Stimulated activated CD4-positive, alpha-beta T cell treated with anti-CD3 and anti-CD28 coated beads, Interleukin-1b, Interleukin-23, amount 100 ng/mL, for 48 hours (primary cell): ENCODE results near the gene KCNK18.

Experiments used
- DNase-seq: peaks from one replicate; pipeline ENCODE4 v3.0.0-alpha.2; 2020

KCNK18 gene

DNA sequence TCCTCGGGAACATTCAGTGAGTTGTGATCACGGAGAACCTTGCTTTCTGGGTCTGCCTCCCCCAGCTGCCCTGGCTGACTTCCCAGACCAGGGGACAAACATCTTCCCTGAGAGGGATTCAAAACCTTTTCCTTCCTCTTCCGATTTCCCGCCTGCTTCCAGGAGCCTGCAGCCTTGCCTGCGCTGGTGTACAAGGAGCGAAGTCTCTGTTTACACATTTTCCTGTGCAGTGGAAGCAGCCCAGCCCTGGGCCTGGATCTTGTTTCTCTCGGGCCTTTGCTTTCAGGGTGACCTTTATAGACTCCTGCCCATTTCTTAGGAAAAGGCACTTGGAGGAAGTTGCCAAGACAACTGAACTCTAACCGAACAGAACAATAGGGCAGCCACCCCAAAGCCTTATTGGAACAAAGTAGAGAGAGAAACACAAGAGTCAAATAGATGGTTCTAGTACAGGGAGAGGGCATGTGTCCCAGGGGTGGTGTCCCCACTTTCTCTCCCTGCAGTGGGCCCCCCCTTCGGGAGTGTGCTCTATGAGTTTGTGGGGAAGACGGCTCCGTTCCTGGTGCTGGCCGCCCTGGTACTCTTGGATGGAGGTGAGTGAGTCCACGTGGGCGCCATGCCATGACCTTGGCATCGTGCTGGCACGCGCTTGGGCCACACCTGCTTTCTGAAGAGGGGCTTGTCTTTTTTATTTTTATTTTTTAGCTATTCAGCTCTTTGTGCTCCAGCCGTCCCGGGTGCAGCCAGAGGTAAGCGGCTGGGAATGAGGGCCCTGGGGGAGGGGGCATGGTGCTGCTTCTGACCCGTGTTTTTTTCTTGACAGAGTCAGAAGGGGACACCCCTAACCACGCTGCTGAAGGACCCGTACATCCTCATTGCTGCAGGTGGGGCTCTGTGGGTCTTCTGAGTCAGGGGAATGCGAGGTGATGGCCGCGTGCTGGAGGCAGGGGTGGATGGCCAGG, 57.8 kb downstream of the KCNK18 start:
- no peak for DNase-seq

DNA sequence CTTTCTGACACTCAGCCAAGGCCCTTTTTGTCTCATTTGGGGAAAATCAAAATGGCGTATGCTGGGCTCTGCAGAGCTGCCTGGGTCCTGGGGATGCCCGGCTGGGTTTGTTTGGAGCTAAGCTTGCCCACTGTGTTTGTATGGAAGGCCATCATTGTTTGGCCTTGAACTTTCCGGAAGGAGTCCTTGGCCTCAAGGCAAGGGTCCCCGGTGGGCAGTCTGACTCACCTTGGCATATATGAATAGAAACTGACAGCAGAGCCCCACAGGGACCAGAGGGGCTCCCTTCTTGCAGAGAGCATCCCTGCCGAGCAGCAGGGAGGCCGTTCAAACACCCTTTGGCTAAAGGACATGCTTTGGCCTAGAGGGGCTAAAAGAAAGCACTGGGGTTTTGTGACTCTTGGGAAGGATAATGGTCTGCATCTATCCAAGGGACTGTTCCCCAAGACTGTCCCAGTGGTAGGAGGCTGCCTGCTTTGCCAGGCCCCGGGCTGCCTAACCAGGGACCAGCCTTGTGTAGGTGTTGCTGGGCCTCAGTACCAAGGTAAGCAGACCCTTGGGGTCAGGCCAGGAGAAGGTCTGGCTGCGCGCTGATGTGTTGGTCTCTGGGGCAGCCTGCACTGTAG, 58.7 kb downstream of the KCNK18 start:
- no peak for DNase-seq

DNA sequence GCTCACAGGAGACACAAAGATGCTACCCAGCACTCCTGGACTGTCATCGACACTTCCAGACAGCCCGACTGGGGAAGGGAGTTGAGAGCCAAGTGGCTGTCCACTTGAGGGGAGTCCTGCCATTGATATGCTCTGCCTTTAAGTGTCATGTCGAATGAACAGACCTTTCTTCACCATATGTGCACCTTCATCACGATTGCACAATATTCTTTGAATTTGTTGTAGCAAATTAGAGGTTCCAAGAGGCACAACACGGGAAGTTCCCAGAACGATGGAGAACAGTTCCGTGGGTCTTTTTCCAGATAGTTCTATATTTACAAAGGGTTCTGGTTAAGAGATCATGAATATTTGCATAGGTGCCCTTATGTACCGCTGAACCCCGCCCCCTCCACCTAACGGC, 59.6 kb downstream of the KCNK18 start:
- DNase-seq = no peak

DNA sequence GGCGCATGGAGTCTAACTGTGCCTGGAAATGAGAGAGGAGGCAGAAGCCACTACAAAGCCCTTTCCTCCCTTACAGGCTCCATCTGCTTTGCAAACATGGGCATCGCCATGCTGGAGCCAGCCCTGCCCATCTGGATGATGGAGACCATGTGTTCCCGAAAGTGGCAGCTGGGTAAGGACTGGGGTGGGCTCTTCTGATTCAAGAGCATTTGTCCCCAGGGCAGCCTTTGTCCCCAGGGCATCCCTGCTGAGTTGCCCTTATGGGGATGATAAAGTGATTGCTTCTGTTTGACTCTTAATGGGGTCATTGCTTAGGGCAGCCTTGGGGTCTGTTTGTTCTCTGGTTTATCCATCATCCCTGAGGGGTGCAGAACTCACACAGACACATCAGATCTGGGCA, 60.4 kb downstream of the KCNK18 start:
- DNase-seq = no peak

DNA sequence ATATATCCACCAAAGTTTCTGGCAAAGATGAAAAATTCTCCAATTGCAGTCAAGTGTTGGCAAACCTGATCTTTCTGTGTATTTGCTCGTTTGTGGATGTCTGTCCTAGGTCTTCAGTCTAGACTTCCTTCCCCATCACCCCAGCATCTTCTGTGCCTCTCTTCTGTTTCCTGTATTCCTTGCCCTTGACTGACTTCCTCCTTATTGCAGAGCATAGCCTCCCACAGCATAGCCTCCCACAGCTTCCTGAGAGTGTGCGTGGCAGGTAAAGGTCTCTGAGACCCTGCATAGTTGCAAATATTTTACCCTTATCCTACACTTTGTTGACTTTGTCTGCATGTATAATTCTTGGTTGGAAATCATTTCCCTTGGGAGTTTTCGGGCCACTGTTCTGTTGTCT, 62.0 kb downstream of the KCNK18 start:
- no peak for DNase-seq
